WI38 (cell line): ENCODE data around the gene PTMS.

ENCODE experiments used
- H3K4me3 ChIP-seq: 2 replicates; pipeline ENCODE4 v1.5.1; 2011; ENCODE audit warnings: low read depth, mild to moderate bottlenecking, control low read depth, low read length
- CTCF ChIP-seq: IDR thresholded peaks from 2 replicates; pipeline ENCODE4 v1.5.1; 2012; ENCODE audit warnings: low read depth, mild to moderate bottlenecking, control low read depth, low read length

Gene PTMS

GRCh38 chr12:6819106-6820030, 53.2 kb downstream of the PTMS start:
- no peak overlapping the region for H3K4me3 ChIP-seq
- no peak for TF ChIP-seq CTCF

GRCh38 chr12:6820166-6820565, 54.0 kb downstream of the PTMS start:
- TF ChIP-seq CTCF: no peak
- H3K4me3 ChIP-seq: no peak overlapping the region
